ENCODE measurements around the gene TPRG1. TPM values are rescaled to one million over a fixed set of nuclear protein-coding genes. Genes with fewer than 3 reads are reported as not detected.

TPRG1 gene
- total RNA-seq, 2 experiments from 2014 or later = 8.7 to 9.7 TPM

GRCh38 chr3:189143321-189143720 lies 28.4 kb upstream of the TPRG1 start:
- Mint-ChIP-seq H3K27ac (no peak overlapping the region), H3K9me3 (no peaks in the 10 kb centered on the region), H3K4me3 (no peak overlapping the region), H3K27me3 (no peaks in the 10 kb centered on the region), H3K4me1 (peaks cover 40% of the 10 kb centered on the region), H3K36me3 (ENCODE audit: low read depth) (no peaks in the 10 kb centered on the region)
- DNase-seq = no peak
- ChIA-PET CTCF (interaction anchor here (0.8 to 8.9 kb wide), 9 partner anchors 11 to 1404 kb away, joined by 3 to 167 read pairs (median 3); no protein-coding TSS in a partner anchor), POLR2A (interaction anchor here (0.8 to 3.8 kb wide), 8 partner anchors 11 to 1405 kb away, joined by 3 to 21 read pairs (median 6); no protein-coding TSS in a partner anchor)

GRCh38 chr3:189143771-189144170 lies 28.0 kb upstream of the TPRG1 start:
- no peaks in the 10 kb centered on the region for H3K36me3 Mint-ChIP-seq (ENCODE audit: low read depth)
- POLR2A ChIA-PET = interaction anchor here (0.9 to 3.8 kb wide), 7 partner anchors 12 to 1406 kb away, joined by 3 to 21 read pairs (median 6); no protein-coding TSS in a partner anchor
- CTCF ChIA-PET = interaction anchor here (1.0 to 8.9 kb wide), 9 partner anchors 12 to 1404 kb away, joined by 3 to 167 read pairs (median 4); no protein-coding TSS in a partner anchor
- peaks cover 43% of the 10 kb centered on the region for H3K4me1 Mint-ChIP-seq
- DNase-seq = no peak
- no peak overlapping the region for H3K27ac Mint-ChIP-seq
- H3K9me3 Mint-ChIP-seq = no peaks in the 10 kb centered on the region
- H3K27me3 Mint-ChIP-seq = no peaks in the 10 kb centered on the region
- H3K4me3 Mint-ChIP-seq = no peak overlapping the region

- H3K27ac Mint-ChIP-seq = peak overlapping the region; percentile 21
- DNase-seq = peak; percentile 42
- H3K27me3 Mint-ChIP-seq = no peaks in the 10 kb centered on the region
- H3K36me3 Mint-ChIP-seq (ENCODE audit: low read depth) = no peaks in the 10 kb centered on the region
- POLR2A ChIA-PET = interaction anchor here (0.9 to 3.8 kb wide), 6 partner anchors 12 to 1406 kb away, joined by 3 to 21 read pairs (median 4); no protein-coding TSS in a partner anchor
- CTCF ChIA-PET = interaction anchor here (1.2 to 8.9 kb wide), 10 partner anchors 103 to 1430 kb away, joined by 3 to 167 read pairs (median 3); no protein-coding TSS in a partner anchor
- H3K4me1 Mint-ChIP-seq = peaks cover 52% of the 10 kb centered on the region
- no peaks in the 10 kb centered on the region for H3K9me3 Mint-ChIP-seq
- no peak overlapping the region for H3K4me3 Mint-ChIP-seq
Observed at GRCh38 chr3:189144645-189145044, 27.1 kb upstream of the TPRG1 start.

GRCh38 chr3:189146848-189147247 lies 24.9 kb upstream of the TPRG1 start:
- POLR2A ChIA-PET = interaction anchor here (1.1 kb wide), 1 partner anchor 14 kb away, joined by 3 read pairs; no protein-coding TSS in a partner anchor
- H3K4me3 Mint-ChIP-seq = no peak overlapping the region
- no peaks in the 10 kb centered on the region for H3K27me3 Mint-ChIP-seq
- no peaks in the 10 kb centered on the region for H3K36me3 Mint-ChIP-seq (ENCODE audit: low read depth)
- no peak overlapping the region for H3K27ac Mint-ChIP-seq
- H3K9me3 Mint-ChIP-seq = no peaks in the 10 kb centered on the region
- peaks cover 52% of the 10 kb centered on the region for H3K4me1 Mint-ChIP-seq
- DNase-seq = no peak
- CTCF ChIA-PET = interaction anchor here (0.8 to 8.9 kb wide), 4 partner anchors 108 to 1407 kb away, joined by 3 to 167 read pairs (median 40); no protein-coding TSS in a partner anchor

GRCh38 chr3:189148081-189148507 lies 23.7 kb upstream of the TPRG1 start:
- H3K27ac Mint-ChIP-seq = no peak overlapping the region
- no peaks in the 10 kb centered on the region for H3K9me3 Mint-ChIP-seq
- ChIA-PET POLR2A (no interaction called here), CTCF (interaction anchor here (0.6 to 2.8 kb wide), 7 partner anchors 17 to 1408 kb away, joined by 3 to 37 read pairs (median 4); no protein-coding TSS in a partner anchor)
- DNase-seq = peak; percentile 75
- no peaks in the 10 kb centered on the region for H3K27me3 Mint-ChIP-seq
- H3K36me3 Mint-ChIP-seq (ENCODE audit: low read depth) = no peaks in the 10 kb centered on the region
- H3K4me1 Mint-ChIP-seq = peaks cover 42% of the 10 kb centered on the region
- H3K4me3 Mint-ChIP-seq = no peak overlapping the region

- H3K36me3 Mint-ChIP-seq (ENCODE audit: low read depth) = no peaks in the 10 kb centered on the region
- CTCF ChIA-PET = interaction anchor here (1.1 to 2.8 kb wide), 5 partner anchors 18 to 1409 kb away, joined by 3 to 37 read pairs (median 6); no protein-coding TSS in a partner anchor
- H3K9me3 Mint-ChIP-seq = no peaks in the 10 kb centered on the region
Observed at GRCh38 chr3:189149203-189149602, 22.6 kb upstream of the TPRG1 start.

GRCh38 chr3:189157232-189158007 lies 14.4 kb upstream of the TPRG1 start:
- H3K36me3 Mint-ChIP-seq (ENCODE audit: low read depth) = no peaks in the 10 kb centered on the region
- CTCF ChIA-PET = interaction anchor here (1.0 kb wide), 1 partner anchor 791 kb away, joined by 4 read pairs; no protein-coding TSS in a partner anchor

More at GRCh38 chr3:189149203-189149602, 22.6 kb upstream of the TPRG1 start:
- Mint-ChIP-seq H3K4me1 (peaks cover 31% of the 10 kb centered on the region), H3K27me3 (no peaks in the 10 kb centered on the region), H3K27ac (no peak overlapping the region), H3K4me3 (no peak overlapping the region)
- DNase-seq = no peak
- POLR2A ChIA-PET = interaction anchor here (1.2 kb wide), 1 partner anchor 110 kb away, joined by 3 read pairs; no protein-coding TSS in a partner anchor

GRCh38 chr3:189158034-189158433 lies 13.7 kb upstream of the TPRG1 start:
- no peaks in the 10 kb centered on the region for H3K9me3 Mint-ChIP-seq
- H3K36me3 Mint-ChIP-seq (ENCODE audit: low read depth) = no peaks in the 10 kb centered on the region
- POLR2A ChIA-PET = no interaction called here
- CTCF ChIA-PET = no interaction called here
- peaks cover 2% of the 10 kb centered on the region for H3K27me3 Mint-ChIP-seq
- no peak for DNase-seq
- no peak overlapping the region for H3K4me3 Mint-ChIP-seq
- no peak overlapping the region for H3K27ac Mint-ChIP-seq
- peaks cover 6% of the 10 kb centered on the region for H3K4me1 Mint-ChIP-seq

More at GRCh38 chr3:189157232-189158007, 14.4 kb upstream of the TPRG1 start:
- Mint-ChIP-seq H3K27ac (no peak overlapping the region), H3K9me3 (no peaks in the 10 kb centered on the region), H3K4me3 (no peak overlapping the region), H3K4me1 (peaks cover 6% of the 10 kb centered on the region), H3K27me3 (peaks cover 2% of the 10 kb centered on the region)
- POLR2A ChIA-PET = no interaction called here
- DNase-seq = no peak

GRCh38 chr3:189160519-189161309 lies 11.1 kb upstream of the TPRG1 start:
- Mint-ChIP-seq H3K27ac (no peak overlapping the region), H3K27me3 (peaks cover 2% of the 10 kb centered on the region), H3K4me1 (peaks cover 6% of the 10 kb centered on the region), H3K4me3 (no peak overlapping the region), H3K36me3 (ENCODE audit: low read depth) (no peaks in the 10 kb centered on the region), H3K9me3 (no peaks in the 10 kb centered on the region)
- ChIA-PET CTCF (no interaction called here), POLR2A (no interaction called here)
- DNase-seq = no peak

- CTCF ChIA-PET = no interaction called here
Observed at GRCh38 chr3:189165092-189165612, 6.6 kb upstream of the TPRG1 start.

GRCh38 chr3:189166321-189166720 lies 5.5 kb upstream of the TPRG1 start:
- Mint-ChIP-seq H3K4me1 (peaks cover 13% of the 10 kb centered on the region), H3K27me3 (no peaks in the 10 kb centered on the region), H3K9me3 (no peaks in the 10 kb centered on the region), H3K4me3 (no peak overlapping the region), H3K36me3 (ENCODE audit: low read depth) (no peaks in the 10 kb centered on the region), H3K27ac (no peak overlapping the region)
- CTCF ChIA-PET = interaction anchor here (1.3 kb wide), 1 partner anchor 212 kb away, joined by 3 read pairs; no protein-coding TSS in a partner anchor
- POLR2A ChIA-PET = no interaction called here
- no peak for DNase-seq

More at GRCh38 chr3:189165092-189165612, 6.6 kb upstream of the TPRG1 start:
- H3K27ac Mint-ChIP-seq = no peak overlapping the region
- no peaks in the 10 kb centered on the region for H3K9me3 Mint-ChIP-seq
- H3K4me3 Mint-ChIP-seq = no peak overlapping the region
- POLR2A ChIA-PET = no interaction called here
- no peaks in the 10 kb centered on the region for H3K27me3 Mint-ChIP-seq
- no peaks in the 10 kb centered on the region for H3K36me3 Mint-ChIP-seq (ENCODE audit: low read depth)
- no peak for DNase-seq
- peaks cover 13% of the 10 kb centered on the region for H3K4me1 Mint-ChIP-seq

GRCh38 chr3:189167027-189167766 lies 4.6 kb upstream of the TPRG1 start:
- Mint-ChIP-seq H3K9me3 (no peaks in the 10 kb centered on the region), H3K27ac (no peak overlapping the region), H3K27me3 (no peaks in the 10 kb centered on the region), H3K36me3 (ENCODE audit: low read depth) (no peaks in the 10 kb centered on the region), H3K4me1 (peaks cover 15% of the 10 kb centered on the region), H3K4me3 (no peak overlapping the region)
- no peak for DNase-seq
- ChIA-PET CTCF (interaction anchor here (1.3 kb wide), 1 partner anchor 213 kb away, joined by 3 read pairs; no protein-coding TSS in a partner anchor), POLR2A (no interaction called here)

Measured in activated CD4-positive, alpha-beta memory T cell treated with anti-CD3 and anti-CD28 coated beads, Interleukin-2, amount 10 ng/mL, durations not matched to agents 7 days and 5 days (primary cell).